BJ (cell line): ENCODE results near the gene ATXN10. TPM values are rescaled to one million over a fixed set of nuclear protein-coding genes. Genes with fewer than 3 reads are reported as not detected.

ENCODE experiments used
- CTCF ChIA-PET: fragments of 350-600 bp; formaldehyde crosslinking; extraction: SDS; loops from one replicate; lab custom pipeline; 2021; ENCODE audit warnings: antibody characterized with exemption, inconsistent platforms; lab: Yijun Ruan, JAX
- POLR2A ChIA-PET: fragments of 300-600 bp; sonication (Branson Sonifier 250); formaldehyde crosslinking; extraction: SDS; loops from one replicate; lab custom pipeline; 2021; ENCODE audit warnings: antibody characterized with exemption; lab: Charles Lee
- DNase-seq: peaks from one replicate; pipeline ENCODE4 v3.0.0-alpha.2; 2011; ENCODE audit warnings: low read depth
- H3K27me3 ChIP-seq: 2 replicates; pipeline ENCODE4 v1.6.0; 2011; ENCODE audit warnings: low read length; ENCODE audit not compliant: control insufficient read depth, insufficient read depth
- H3K36me3 ChIP-seq: 2 replicates; pipeline ENCODE4 v1.5.1; 2011; ENCODE audit warnings: low read length; ENCODE audit not compliant: control insufficient read depth, insufficient read depth
- H3K4me3 ChIP-seq: 2 replicates; pipeline ENCODE4 v1.5.1; 2011; ENCODE audit warnings: low read depth, mild to moderate bottlenecking, control low read depth, low read length
- CTCF ChIP-seq: IDR thresholded peaks from 2 replicates; pipeline ENCODE4 v1.5.1; 2011; ENCODE audit warnings: low read depth, mild to moderate bottlenecking, control low read depth, inconsistent platforms, low read length, moderate library complexity; ENCODE audit not compliant: insufficient read depth
- polyA plus RNA-seq: library from polyadenylated mRNA; depleted of rRNA; stranded (reverse); fragments of >200 nt; gene quantifications from 2 replicates; pipeline ENCODE4 v1.2.3, GENCODE V29; 2011

The ATXN10 gene
- polyA plus RNA-seq, 1 experiment: 328 TPM

- ChIA-PET POLR2A (no interaction called here), CTCF (interaction anchor here (0.8 to 0.9 kb wide), 3 partner anchors 13 to 54 kb away, joined by 3 to 4 read pairs (median 4); no protein-coding TSS in a partner anchor)
- no peaks in the 10 kb centered on the region for H3K36me3 ChIP-seq
- H3K27me3 ChIP-seq: peaks cover 5% of the 10 kb centered on the region
- no peak for TF ChIP-seq CTCF
- DNase-seq: no peak
- H3K4me3 ChIP-seq: no peak overlapping the region
Measured at GRCh38 chr22:45631841-45632238, 39.8 kb upstream of the ATXN10 start.

- ChIA-PET POLR2A (no interaction called here), CTCF (interaction anchor here (1.4 kb wide), 1 partner anchor 12 kb away, joined by 3 read pairs; no protein-coding TSS in a partner anchor)
- no peak for DNase-seq
- no peak overlapping the region for H3K4me3 ChIP-seq
- TF ChIP-seq CTCF: no peak
- H3K27me3 ChIP-seq: peaks cover 5% of the 10 kb centered on the region
- no peaks in the 10 kb centered on the region for H3K36me3 ChIP-seq
Measured at GRCh38 chr22:45632791-45633515, 38.7 kb upstream of the ATXN10 start.

- POLR2A ChIA-PET: no interaction called here
- Histone ChIP-seq H3K36me3 (no peaks in the 10 kb centered on the region), H3K4me3 (no peak overlapping the region), H3K27me3 (peaks cover 11% of the 10 kb centered on the region)
- no peak for TF ChIP-seq CTCF
- no peak for DNase-seq
- CTCF ChIA-PET: interaction anchor here (1.0 to 1.4 kb wide), 4 partner anchors 8 to 59 kb away, joined by 3 to 4 read pairs (median 4); no protein-coding TSS in a partner anchor
Measured at GRCh38 chr22:45636683-45637082, 35.0 kb upstream of the ATXN10 start.

GRCh38 chr22:45638197-45638596, 33.4 kb upstream of the ATXN10 start:
- POLR2A ChIA-PET: no interaction called here
- CTCF ChIA-PET: interaction anchor here (0.6 to 1.7 kb wide), 4 partner anchors 9 to 226 kb away, joined by 3 to 6 read pairs (median 4); no protein-coding TSS in a partner anchor
- Histone ChIP-seq H3K27me3 (peaks cover 10% of the 10 kb centered on the region), H3K36me3 (no peaks in the 10 kb centered on the region), H3K4me3 (no peak overlapping the region)
- no peak for DNase-seq
- no peak for TF ChIP-seq CTCF

- Histone ChIP-seq H3K4me3 (no peak overlapping the region), H3K27me3 (peaks cover 9% of the 10 kb centered on the region), H3K36me3 (no peaks in the 10 kb centered on the region)
- TF ChIP-seq CTCF: no peak
- DNase-seq: no peak
- ChIA-PET POLR2A (no interaction called here), CTCF (interaction anchor here (0.6 to 1.7 kb wide), 3 partner anchors 17 to 225 kb away, joined by 3 to 6 read pairs (median 3); no protein-coding TSS in a partner anchor)
Measured at GRCh38 chr22:45638834-45639746, 32.5 kb upstream of the ATXN10 start.
